IMR-90 (cell line): ENCODE results near the gene IQSEC3. TPM values are rescaled to one million over a fixed set of nuclear protein-coding genes. Genes with fewer than 3 reads are reported as not detected.

Experiments used
- ATAC-seq: fragments of 200-7000 bp; cut with Tn5 transposase; 2 replicates; pipeline ENCODE4 v1.9.1; 2020; ENCODE audit warnings: low read depth, mild to moderate bottlenecking, moderate library complexity
- BruUV-seq: library from RNA; stranded (reverse); fragments of 400-500 nt; replicated peaks from 2 replicates; lab custom pipeline; 2021; lab: Mats Ljungman, UMichigan
- CTCF ChIA-PET: fragments of 300-600 bp; formaldehyde crosslinking; extraction: SDS; loops from one replicate; lab custom pipeline; 2021; ENCODE audit warnings: antibody characterized with exemption; lab: Yijun Ruan, JAX
- POLR2A ChIA-PET: fragments of 300-600 bp; sonication (Branson Sonifier 250); formaldehyde crosslinking; loops from one replicate; lab custom pipeline; 2022; ENCODE audit warnings: antibody characterized with exemption; ENCODE audit not compliant: unreplicated experiment; lab: Charles Lee
- DNase-seq: peaks from one replicate; pipeline ENCODE4 v3.0.0; 2013
- H2AFZ ChIP-seq: replicated peaks from 2 replicates; pipeline ENCODE3; 2013; ENCODE audit warnings: low read length, mild to moderate bottlenecking; ENCODE audit not compliant: poor library complexity
- H2AK5ac ChIP-seq: 2 replicates; pipeline ENCODE4 v1.6.1; 2013; ENCODE audit warnings: low read depth, low read length, inconsistent platforms
- H2AK9ac ChIP-seq: replicated peaks from 2 replicates; pipeline ENCODE3; 2013; ENCODE audit warnings: mild to moderate bottlenecking, low read depth, low read length, moderate library complexity; ENCODE audit not compliant: poor library complexity
- H2BK120ac ChIP-seq: 2 replicates; pipeline ENCODE4 v1.6.1; 2013; ENCODE audit warnings: low read depth, low read length, inconsistent platforms
- H2BK15ac ChIP-seq: 3 replicates; pipeline ENCODE4 v1.6.1; 2013; ENCODE audit warnings: low read depth, low read length, inconsistent platforms
- H2BK20ac ChIP-seq: 2 replicates; pipeline ENCODE4 v1.6.1; 2013; ENCODE audit warnings: low read depth, mild to moderate bottlenecking, inconsistent platforms, low read length, moderate library complexity
- H2BK5ac ChIP-seq: 2 replicates; pipeline ENCODE4 v1.6.1; 2013; ENCODE audit warnings: mild to moderate bottlenecking, low read depth, low read length, inconsistent platforms; ENCODE audit not compliant: poor library complexity, severe bottlenecking
- H3K14ac ChIP-seq: replicated peaks from 2 replicates; pipeline ENCODE4 v1.6.1; 2013; ENCODE audit warnings: low read depth, low read length, inconsistent platforms
- H3K18ac ChIP-seq: 2 replicates; pipeline ENCODE4 v1.6.1; 2013; ENCODE audit warnings: low read depth, low read length, control low read depth
- H3K23ac ChIP-seq: 2 replicates; pipeline ENCODE4 v1.6.1; 2013; ENCODE audit warnings: low read depth, low read length, inconsistent platforms
- H3K27ac ChIP-seq: 2 replicates; pipeline ENCODE4 v1.5.1; 2013; ENCODE audit warnings: mild to moderate bottlenecking, control low read depth, low read length; ENCODE audit not compliant: insufficient read depth
- H3K27me3 ChIP-seq: 2 replicates; pipeline ENCODE4 v1.6.1; 2013; ENCODE audit warnings: low read length; ENCODE audit not compliant: control insufficient read depth, insufficient read depth
- H3K36me3 ChIP-seq: 2 replicates; pipeline ENCODE4 v1.6.1; 2013; ENCODE audit warnings: low read length, mixed read lengths; ENCODE audit not compliant: control insufficient read depth, insufficient read depth
- H3K4ac ChIP-seq: 2 replicates; pipeline ENCODE4 v1.6.1; 2013; ENCODE audit warnings: low read depth, low read length, inconsistent platforms
- H3K4me1 ChIP-seq: 2 replicates; pipeline ENCODE4 v1.6.1; 2013; ENCODE audit warnings: low read length, mixed read lengths; ENCODE audit not compliant: control insufficient read depth, insufficient read depth
- H3K4me2 ChIP-seq: 2 replicates; pipeline ENCODE4 v1.6.1; 2013; ENCODE audit warnings: low read depth, mild to moderate bottlenecking, control low read depth, low read length, moderate library complexity
- H3K4me3 ChIP-seq: 2 replicates; pipeline ENCODE4 v1.5.1; 2013; ENCODE audit warnings: low read depth, mild to moderate bottlenecking, control low read depth, low read length, moderate library complexity; ENCODE audit not compliant: insufficient read depth
- H3K56ac ChIP-seq: 2 replicates; pipeline ENCODE4 v1.6.1; 2013; ENCODE audit warnings: low read length, inconsistent platforms; ENCODE audit not compliant: insufficient read depth; ENCODE audit errors: extremely low read depth
- H3K79me1 ChIP-seq, 2 experiments: 2 replicates each; pipeline ENCODE4 v1.6.1; 2013; ENCODE audit warnings: low read length in 2 of 2, inconsistent platforms in 1 of 2, low read depth in 1 of 2
- H3K9ac ChIP-seq: 2 replicates; pipeline ENCODE4 v1.6.1; 2013; ENCODE audit warnings: low read depth, low read length, control low read depth
- H3K9me1 ChIP-seq: 2 replicates; pipeline ENCODE4 v1.6.1; 2013; ENCODE audit warnings: low read length, inconsistent platforms; ENCODE audit not compliant: insufficient read depth
- H3K9me3 ChIP-seq: 2 replicates; pipeline ENCODE4 v1.6.1; 2013; ENCODE audit warnings: low read length; ENCODE audit not compliant: control insufficient read depth, insufficient read depth
- H4K20me1 ChIP-seq: 2 replicates; pipeline ENCODE4 v1.6.1; 2013; ENCODE audit warnings: low read length, inconsistent platforms; ENCODE audit not compliant: insufficient read depth
- H4K5ac ChIP-seq: 2 replicates; pipeline ENCODE4 v1.6.1; 2013; ENCODE audit warnings: mild to moderate bottlenecking, low read depth, low read length, control low read depth
- H4K8ac ChIP-seq, 2 experiments: 2 replicates each; pipeline ENCODE4 v1.6.1; 2013; ENCODE audit warnings: low read depth in 2 of 2, low read length in 2 of 2, control low read depth in 1 of 2, inconsistent platforms in 1 of 2
- H4K91ac ChIP-seq: 2 replicates; pipeline ENCODE4 v1.6.1; 2013; ENCODE audit warnings: low read depth, low read length, inconsistent platforms; ENCODE audit not compliant: insufficient read depth
- BHLHE40 ChIP-seq: fragments of 150-350 bp; IDR thresholded peaks from 2 replicates; pipeline ENCODE4 v1.6.1; 2016; ENCODE audit warnings: mild to moderate bottlenecking, low read depth, low read length
- CEBPB ChIP-seq: IDR thresholded peaks from 2 replicates; pipeline ENCODE4 v1.6.1; 2012; ENCODE audit warnings: low read depth, low read length, improper control_type of control experiment
- CHD1 ChIP-seq: IDR thresholded peaks from 2 replicates; pipeline ENCODE4 v1.6.1; 2012; ENCODE audit warnings: low read depth, low read length, improper control_type of control experiment
- FOS ChIP-seq: fragments of 150-350 bp; IDR thresholded peaks from 2 replicates; pipeline ENCODE4 v1.6.1; 2016; ENCODE audit warnings: low read depth, low read length
- MAFK ChIP-seq: IDR thresholded peaks from 2 replicates; pipeline ENCODE4 v1.6.1; 2012; ENCODE audit warnings: low read depth, low read length, improper control_type of control experiment
- MAZ ChIP-seq: IDR thresholded peaks from 2 replicates; pipeline ENCODE4 v1.6.1; 2012; ENCODE audit warnings: low read depth, mild to moderate bottlenecking, low read length, improper control_type of control experiment, moderate library complexity, borderline replicate concordance
- MXI1 ChIP-seq: IDR thresholded peaks from 2 replicates; pipeline ENCODE4 v1.6.1; 2012; ENCODE audit warnings: low read depth, mild to moderate bottlenecking, low read length, moderate library complexity, borderline replicate concordance
- NFE2L2 ChIP-seq: fragments of 150-350 bp; IDR thresholded peaks from 2 replicates; pipeline ENCODE4 v1.6.1; 2016; ENCODE audit warnings: low read depth, mild to moderate bottlenecking, low read length
- POLR2A ChIP-seq: IDR thresholded peaks from 2 replicates; pipeline ENCODE4 v1.6.1; 2012; ENCODE audit warnings: mild to moderate bottlenecking, low read depth, low read length
- RAD21 ChIP-seq: IDR thresholded peaks from 2 replicates; pipeline ENCODE4 v1.6.1; 2012; ENCODE audit warnings: low read length, improper control_type of control experiment
- RCOR1 ChIP-seq: IDR thresholded peaks from 2 replicates; pipeline ENCODE4 v1.6.1; 2012; ENCODE audit warnings: mild to moderate bottlenecking, low read length, improper control_type of control experiment; ENCODE audit not compliant: insufficient replicate concordance
- SMC3 ChIP-seq: fragments of 150-350 bp; IDR thresholded peaks from 2 replicates; pipeline ENCODE4 v1.6.1; 2016; ENCODE audit warnings: low read depth, mild to moderate bottlenecking, antibody characterized with exemption, low read length, moderate library complexity
- USF2 ChIP-seq: fragments of 150-350 bp; IDR thresholded peaks from 2 replicates; pipeline ENCODE4 v1.6.1; 2017; ENCODE audit warnings: mild to moderate bottlenecking, antibody characterized with exemption, low read length, low read depth
- WGBS, 2 experiments: methylation state at CpG; one replicate each; pipeline versions ENCODE4 v1.1.5 to v1.1.7; 2013; ENCODE audit warnings: missing lambda C conversion rate in 2 of 2; ENCODE audit not compliant: insufficient read length in 1 of 2; ENCODE audit errors: extremely low coverage in 2 of 2; 5-methylcytosine and 5-hydroxymethylcytosine counted together
- dilution Hi-C: fragments of 300-500 bp; cut with HindIII; formaldehyde crosslinking; loops from one replicate; pipeline ENCODE4 v1.14.3; 2018; ENCODE audit warnings: low sequenced_read_pairs; ENCODE audit not compliant: unreplicated experiment
- in situ Hi-C: fragments of 300-500 bp; cut with MboI; formaldehyde crosslinking; loops from 3 replicates; pipeline ENCODE4 v1.14.3; 2019; ENCODE audit warnings: low sequenced_read_pairs, inconsistent platforms, mixed read lengths
- intact Hi-C: fragments of 100-400 bp; cut with micrococcal nuclease; formaldehyde crosslinking; loops from 2 replicates; pipeline ENCODE4 v1.10.0; 2022
- polyA plus RNA-seq, 3 experiments: library from polyadenylated mRNA; depleted of rRNA; stranded (reverse); fragments of >200 nt; gene quantifications; 2 replicates each; pipeline ENCODE4 v1.2.3, GENCODE V29; 2012; ENCODE audit warnings: low replicate concordance in 1 of 3
- total RNA-seq: library from RNA; depleted of rRNA; stranded (reverse); fragments of >200 nt; gene quantifications from 2 replicates; pipeline ENCODE4 v1.2.3, GENCODE V29; 2012
- TF ChIP-seq, protein P1 (sequence below): fragments of 150-350 bp; IDR thresholded peaks from 2 replicates; pipeline ENCODE4 v1.6.1; 2016; ENCODE audit warnings: low read depth, mild to moderate bottlenecking, low read length, moderate library complexity, borderline replicate concordance
- TF ChIP-seq, protein P2 (sequence below): conservative IDR thresholded peaks from 2 replicates; pipeline ENCODE4 v1.5.1; 2012; ENCODE audit warnings: mild to moderate bottlenecking, low read depth, low read length, improper control_type of control experiment

Gene IQSEC3
- total and polyA plus RNA-seq, 2 of the 4 experiments (the other 2 are of a cell fraction) = 0.10 TPM; not detected in 1

DNA sequence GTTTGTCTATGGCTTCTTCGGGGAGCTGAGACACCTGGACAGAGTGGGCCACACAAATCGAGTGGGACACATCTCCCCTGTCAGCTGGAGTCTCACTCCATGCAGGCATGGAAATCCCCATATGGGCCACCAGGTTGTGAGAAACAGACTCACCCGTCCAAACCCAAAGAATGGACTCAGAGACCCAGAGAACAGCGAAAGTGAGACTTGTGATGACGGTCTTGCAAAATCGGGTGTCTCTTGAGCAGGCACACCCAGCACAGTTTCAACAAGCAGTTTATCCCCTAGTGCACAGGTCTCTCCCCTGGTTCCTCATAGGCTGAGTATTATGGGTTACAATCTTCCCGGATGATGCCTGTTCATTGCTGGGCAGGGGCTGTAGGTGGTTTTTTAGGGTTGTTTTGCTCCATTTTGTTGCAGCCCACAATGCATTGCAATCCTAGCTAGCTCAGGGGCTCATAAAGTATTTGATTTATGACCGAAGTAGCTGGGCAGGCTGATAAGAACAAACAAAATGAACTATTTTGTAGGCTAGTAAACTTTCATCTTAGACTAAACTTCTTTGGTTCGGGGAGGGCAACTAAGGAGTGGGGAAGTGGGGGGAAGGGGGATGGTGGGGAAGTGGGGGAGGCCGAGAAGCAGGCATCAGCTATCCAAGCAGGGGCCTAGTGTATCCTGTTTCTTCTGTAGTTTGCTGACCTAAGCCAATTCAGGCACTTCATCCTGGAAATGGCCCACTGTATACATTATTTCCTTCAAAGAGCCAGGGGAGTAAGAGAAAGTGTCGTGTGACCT, 45.3 kb downstream of the IQSEC3 start:
- no peaks in the 10 kb centered on the region for H4K20me1 ChIP-seq
- in situ Hi-C loops = no loop called here
- no peaks in the 10 kb centered on the region for H3K9me3 ChIP-seq
- no peak overlapping the region for H2AFZ ChIP-seq
- no peak overlapping the region for H3K4ac ChIP-seq
- no peaks in the 10 kb centered on the region for H3K36me3 ChIP-seq
- no peak overlapping the region for H2BK5ac ChIP-seq
- peaks cover 66% of the 10 kb centered on the region for H3K27me3 ChIP-seq
- intact Hi-C loops = no loop called here
- dilution Hi-C loops = no loop called here
- no peak overlapping the region for H2AK9ac ChIP-seq
- no peak overlapping the region for H3K56ac ChIP-seq
- CTCF ChIA-PET = interaction anchor here (0.5 kb wide), 1 partner anchor 41 kb away, joined by 3 read pairs; no protein-coding TSS in a partner anchor
- H2BK20ac ChIP-seq = no peak overlapping the region
- ATAC-seq (no peak), DNase-seq (no peak)
- H4K91ac ChIP-seq = no peak overlapping the region
- H3K4me3 ChIP-seq = no peak overlapping the region
- no peak overlapping the region for H3K18ac ChIP-seq
- H4K5ac ChIP-seq = no peak overlapping the region
- H3K9ac ChIP-seq = no peak overlapping the region
- WGBS, 2 experiments = 50% methylated on average over 1 of the region's 11 CpGs; no CpG with 5 or more reads in 1 of the 2 experiments
- no peak overlapping the region for H2AK5ac ChIP-seq
- H3K14ac ChIP-seq = no peak overlapping the region
- H3K9me1 ChIP-seq = no peaks in the 10 kb centered on the region
- no peaks in the 10 kb centered on the region for H3K4me1 ChIP-seq
- no peak overlapping the region for H3K4me2 ChIP-seq
- no peaks in the 10 kb centered on the region for H3K79me1 ChIP-seq
- POLR2A ChIA-PET = no interaction called here
- no peak overlapping the region for H3K23ac ChIP-seq
- H2BK15ac ChIP-seq = no peak overlapping the region
- H4K8ac ChIP-seq = no peak overlapping the region
- no TSS peak for BruUV-seq
- H2BK120ac ChIP-seq = no peak overlapping the region
- no peak overlapping the region for H3K27ac ChIP-seq
- TF ChIP-seq MAFK = no peak
- TF ChIP-seq MAZ = no peak
- TF ChIP-seq CEBPB = no peak
- TF ChIP-seq NFE2L2 = no peak
- TF ChIP-seq, protein P1, sequence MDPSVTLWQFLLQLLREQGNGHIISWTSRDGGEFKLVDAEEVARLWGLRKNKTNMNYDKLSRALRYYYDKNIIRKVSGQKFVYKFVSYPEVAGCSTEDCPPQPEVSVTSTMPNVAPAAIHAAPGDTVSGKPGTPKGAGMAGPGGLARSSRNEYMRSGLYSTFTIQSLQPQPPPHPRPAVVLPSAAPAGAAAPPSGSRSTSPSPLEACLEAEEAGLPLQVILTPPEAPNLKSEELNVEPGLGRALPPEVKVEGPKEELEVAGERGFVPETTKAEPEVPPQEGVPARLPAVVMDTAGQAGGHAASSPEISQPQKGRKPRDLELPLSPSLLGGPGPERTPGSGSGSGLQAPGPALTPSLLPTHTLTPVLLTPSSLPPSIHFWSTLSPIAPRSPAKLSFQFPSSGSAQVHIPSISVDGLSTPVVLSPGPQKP = no peak
- no peak for TF ChIP-seq BHLHE40
- no peak for TF ChIP-seq CHD1
- TF ChIP-seq POLR2A = no peak
- TF ChIP-seq, protein P2, sequence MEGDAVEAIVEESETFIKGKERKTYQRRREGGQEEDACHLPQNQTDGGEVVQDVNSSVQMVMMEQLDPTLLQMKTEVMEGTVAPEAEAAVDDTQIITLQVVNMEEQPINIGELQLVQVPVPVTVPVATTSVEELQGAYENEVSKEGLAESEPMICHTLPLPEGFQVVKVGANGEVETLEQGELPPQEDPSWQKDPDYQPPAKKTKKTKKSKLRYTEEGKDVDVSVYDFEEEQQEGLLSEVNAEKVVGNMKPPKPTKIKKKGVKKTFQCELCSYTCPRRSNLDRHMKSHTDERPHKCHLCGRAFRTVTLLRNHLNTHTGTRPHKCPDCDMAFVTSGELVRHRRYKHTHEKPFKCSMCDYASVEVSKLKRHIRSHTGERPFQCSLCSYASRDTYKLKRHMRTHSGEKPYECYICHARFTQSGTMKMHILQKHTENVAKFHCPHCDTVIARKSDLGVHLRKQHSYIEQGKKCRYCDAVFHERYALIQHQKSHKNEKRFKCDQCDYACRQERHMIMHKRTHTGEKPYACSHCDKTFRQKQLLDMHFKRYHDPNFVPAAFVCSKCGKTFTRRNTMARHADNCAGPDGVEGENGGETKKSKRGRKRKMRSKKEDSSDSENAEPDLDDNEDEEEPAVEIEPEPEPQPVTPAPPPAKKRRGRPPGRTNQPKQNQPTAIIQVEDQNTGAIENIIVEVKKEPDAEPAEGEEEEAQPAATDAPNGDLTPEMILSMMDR = no peak
- TF ChIP-seq MXI1 = no peak
- no peak for TF ChIP-seq USF2
- TF ChIP-seq FOS = no peak
- TF ChIP-seq RAD21 = no peak
- TF ChIP-seq RCOR1 = no peak
- no peak for TF ChIP-seq SMC3
